ENCODE measurements around the gene METTL21C. TPM values are rescaled to one million over a fixed set of nuclear protein-coding genes. Genes with fewer than 3 reads are reported as not detected.

METTL21C gene
- total and polyA plus RNA-seq, 9 donors = 0.08 to 0.35 TPM; not detected in 7

GRCh38 chr13:102659168-102659713, 35.6 kb downstream of the METTL21C start:
- Histone ChIP-seq H3K4me1 (ENCODE audit: insufficient read depth) (no peaks in the 10 kb centered on the region), H3K9me3 (no peaks in the 10 kb centered on the region), H3K36me3 (no peaks in the 10 kb centered on the region), H3K27ac (no peak overlapping the region), H3K27me3 (no peaks in the 10 kb centered on the region), H3K4me3 (no peak overlapping the region)
- intact Hi-C loops (cut with DNase I) = no loop called here
- TF ChIP-seq CTCF (IDR thresholded peaks at IDR 0.05) (no peak), POLR2A (IDR thresholded peaks at IDR 0.05) (no peak)
- no peak for DNase-seq

- Histone ChIP-seq H3K4me3 (no peak overlapping the region), H3K27me3 (no peaks in the 10 kb centered on the region), H3K9me3 (no peaks in the 10 kb centered on the region), H3K36me3 (no peaks in the 10 kb centered on the region), H3K27ac (no peak overlapping the region), H3K4me1 (ENCODE audit: insufficient read depth) (no peaks in the 10 kb centered on the region)
- intact Hi-C loops (cut with DNase I) = no loop called here
- TF ChIP-seq CTCF (IDR thresholded peaks at IDR 0.05) = no peak
- no peak for TF ChIP-seq POLR2A (IDR thresholded peaks at IDR 0.05)
- no peak for TF ChIP-seq EP300 (IDR thresholded peaks at IDR 0.05)
- WGBS, 3 donors = 76 to 82% (median 79%) methylated on average over 3 of the region's 3 CpGs
- no peak for DNase-seq
Measured at GRCh38 chr13:102658660-102659059, 36.2 kb downstream of the METTL21C start.

GRCh38 chr13:102657630-102658029, 37.2 kb downstream of the METTL21C start:
- Histone ChIP-seq H3K27ac (no peak overlapping the region), H3K36me3 (no peaks in the 10 kb centered on the region), H3K9me3 (no peaks in the 10 kb centered on the region), H3K4me1 (ENCODE audit: insufficient read depth) (no peaks in the 10 kb centered on the region), H3K27me3 (no peaks in the 10 kb centered on the region), H3K4me3 (no peak overlapping the region)
- 85 to 91% (median 85%) methylated on average over 6 of the region's 6 CpGs for WGBS, 3 donors
- intact Hi-C loops (cut with DNase I) = no loop called here
- DNase-seq = no peak
- no peak for TF ChIP-seq EP300 (IDR thresholded peaks at IDR 0.05)
- no peak for TF ChIP-seq POLR2A (IDR thresholded peaks at IDR 0.05)
- no peak for TF ChIP-seq CTCF (IDR thresholded peaks at IDR 0.05)

- WGBS, 3 donors = 69 to 83% (median 69%) methylated on average over 2 of the region's 2 CpGs
- DNase-seq = no peak
- Histone ChIP-seq H3K9me3 (no peaks in the 10 kb centered on the region), H3K27me3 (no peaks in the 10 kb centered on the region), H3K27ac (no peak overlapping the region), H3K36me3 (no peaks in the 10 kb centered on the region), H3K4me1 (ENCODE audit: insufficient read depth) (no peaks in the 10 kb centered on the region), H3K4me3 (no peak overlapping the region)
- intact Hi-C loops (cut with DNase I) = no loop called here
- no peak for TF ChIP-seq CTCF (IDR thresholded peaks at IDR 0.05)
- TF ChIP-seq POLR2A (IDR thresholded peaks at IDR 0.05) = no peak
- TF ChIP-seq EP300 (IDR thresholded peaks at IDR 0.05) = no peak
Measured at GRCh38 chr13:102654756-102655155, 40.1 kb downstream of the METTL21C start.
